ENCODE data around the gene REXO4.

- TF ChIP-seq CTCF (IDR thresholded peaks at IDR 0.05) (no peak), EZH2phosphoT487 (IDR thresholded peaks at IDR 0.05) (no peak)
Measured at GRCh38 chr9:133427658-133428348, 10.0 kb upstream of the REXO4 start.

Measured in neural progenitor cell (in vitro differentiated cells).